Ovary (tissue), 3 donors: ENCODE results near the gene PTGES.

ENCODE experiments used
- CTCF ChIP-seq, 3 donors: fragments of 450-650 bp in 2 of 3; fragments of 200-600 bp in 1 of 3; IDR thresholded peaks; one replicate each; pipeline versions ENCODE4 v1.5.1 to v1.8.0; 2016 to 2022; ENCODE audit warnings: antibody characterized with exemption in 3 of 3, mild to moderate bottlenecking in 1 of 3
- EP300 ChIP-seq: sonication (generic); formaldehyde crosslinking; IDR thresholded peaks from one replicate; pipeline ENCODE4 v1.6.1; 2017; ENCODE audit warnings: antibody characterized with exemption
- donor health status: DM: no; HTN: no; CAD: no.

- TF ChIP-seq CTCF (IDR thresholded peaks at IDR 0.05) (no peak), EP300 (no peak)
Measured at GRCh38 chr9:129745200-129745599, 7.6 kb downstream of the PTGES start.
